OCI-LY7 (cell line): ENCODE data around the gene C14orf93. TPM values are rescaled to one million over a fixed set of nuclear protein-coding genes. Genes with fewer than 3 reads are reported as not detected.

Experiments
- BruUV-seq: library from RNA; stranded (reverse); fragments of 400-500 nt; replicated peaks from 2 replicates; lab custom pipeline; 2021; lab: Mats Ljungman, UMichigan
- CTCF ChIA-PET: fragments of 300-600 bp; sonication (Branson Sonifier 250); formaldehyde crosslinking; loops from one replicate; lab custom pipeline; 2022; ENCODE audit warnings: antibody characterized with exemption; ENCODE audit not compliant: unreplicated experiment; lab: Charles Lee
- POLR2A ChIA-PET: fragments of 300-600 bp; sonication (Branson Sonifier 250); formaldehyde crosslinking; loops from one replicate; lab custom pipeline; 2022; ENCODE audit warnings: antibody characterized with exemption; lab: Charles Lee
- DNase-seq: peaks from one replicate; pipeline ENCODE4 v3.0.0-alpha.2; 2015; ENCODE audit warnings: low spot score
- H2AFZ ChIP-seq: fragments of 200-600 bp; sonication (generic), shearing (Covaris generic); 2 replicates; pipeline ENCODE4 v1.6.1; 2014; ENCODE audit warnings: mild to moderate bottlenecking, antibody characterized with exemption, low read length, moderate library complexity
- H3K27ac ChIP-seq: fragments of 200-600 bp; sonication (generic); 2 replicates; pipeline ENCODE4 v1.5.1; 2014; ENCODE audit warnings: mixed run types, low read depth, mild to moderate bottlenecking, moderate library complexity, low read length, inconsistent platforms; ENCODE audit not compliant: poor library complexity, severe bottlenecking
- H3K36me3 ChIP-seq: fragments of 200-600 bp; sonication (generic); 2 replicates; pipeline ENCODE4 v1.6.1; 2014; ENCODE audit warnings: mild to moderate bottlenecking, antibody characterized with exemption, low read length, moderate library complexity, mixed read lengths; ENCODE audit not compliant: insufficient read depth
- H3K4me1 ChIP-seq: fragments of 200-600 bp; sonication (generic); 2 replicates; pipeline ENCODE4 v1.5.1; 2014; ENCODE audit warnings: mild to moderate bottlenecking, low read length; ENCODE audit not compliant: insufficient read depth, poor library complexity, severe bottlenecking
- H3K4me2 ChIP-seq: fragments of 200-600 bp; sonication (generic); 2 replicates; pipeline ENCODE4 v1.6.1; 2014; ENCODE audit warnings: mild to moderate bottlenecking, low read length
- H3K4me3 ChIP-seq: fragments of 200-600 bp; sonication (generic); 2 replicates; pipeline ENCODE4 v1.5.1; 2014; ENCODE audit warnings: mild to moderate bottlenecking, low read depth, low read length; ENCODE audit not compliant: poor library complexity, severe bottlenecking
- H3K79me2 ChIP-seq: fragments of 200-600 bp; sonication (generic); 2 replicates; pipeline ENCODE4 v1.6.1; 2016; ENCODE audit warnings: low read depth, mild to moderate bottlenecking, low read length, moderate library complexity, mixed read lengths; ENCODE audit not compliant: insufficient read depth
- H3K9me2 ChIP-seq: fragments of 200-600 bp; sonication (generic); 2 replicates; pipeline ENCODE4 v1.6.1; 2016; ENCODE audit warnings: mild to moderate bottlenecking, low read length, mixed read lengths; ENCODE audit not compliant: insufficient read depth
- H3K9me3 ChIP-seq: fragments of 200-600 bp; sonication (generic); 2 replicates; pipeline ENCODE4 v1.6.1; 2014; ENCODE audit warnings: mild to moderate bottlenecking, mixed run types, low read length, mixed read lengths
- H4K20me1 ChIP-seq: fragments of 200-600 bp; sonication (generic); 2 replicates; pipeline ENCODE4 v1.6.1; 2014; ENCODE audit warnings: mild to moderate bottlenecking, antibody characterized with exemption, low read length, moderate library complexity, mixed read lengths; ENCODE audit not compliant: insufficient read depth
- EZH2phosphoT487 ChIP-seq: fragments of 200-600 bp; sonication (generic); IDR thresholded peaks from 2 replicates; pipeline ENCODE4 v1.6.1; 2018; ENCODE audit warnings: low read depth, borderline replicate concordance, mild to moderate bottlenecking, mixed run types, antibody characterized with exemption, low read length, moderate library complexity, mixed read lengths
- intact Hi-C: fragments of 100-400 bp; cut with micrococcal nuclease; formaldehyde crosslinking; loops from one replicate; pipeline ENCODE4 v1.10.0; 2022; ENCODE audit not compliant: unreplicated experiment
- total RNA-seq, 2 experiments: library from RNA; depleted of rRNA in 1 of 2; stranded (reverse); fragments of >200 nt in 1 of 2; shearing (Covaris generic) in 1 of 2; gene quantifications; 2 replicates each; pipeline ENCODE4 v1.2.3, GENCODE V29; 2014 to 2022
- TF ChIP-seq, protein P1 (sequence below): fragments of 200-600 bp; sonication (generic); conservative IDR thresholded peaks from 2 replicates; pipeline ENCODE4 v1.5.1; 2014; ENCODE audit warnings: mild to moderate bottlenecking, antibody characterized with exemption, low read length, moderate library complexity, mixed read lengths

Gene C14orf93
- total RNA-seq, 2 experiments from 2014 or later = 15.2 to 17.9 TPM

DNA sequence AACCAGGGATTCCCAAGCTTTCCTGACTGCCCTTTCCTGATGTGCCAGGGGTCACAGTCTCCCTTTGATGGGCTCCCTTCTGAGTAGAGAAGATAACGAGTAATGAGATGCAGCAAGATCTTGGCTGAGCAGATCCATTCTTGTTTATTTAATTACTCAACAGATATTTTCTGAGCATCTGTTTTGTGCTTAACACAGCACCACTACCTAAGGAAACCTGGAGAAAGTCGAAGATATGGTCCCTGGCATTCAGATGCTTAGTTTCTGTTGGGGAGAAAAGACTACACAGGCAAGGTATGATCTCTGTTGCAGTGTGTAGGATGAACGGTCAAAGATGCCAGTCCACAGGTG is 31.5 kb downstream of the C14orf93 start:
- Histone ChIP-seq H3K36me3 (no peaks in the 10 kb centered on the region), H3K9me3 (no peaks in the 10 kb centered on the region), H3K4me2 (no peak overlapping the region), H4K20me1 (no peaks in the 10 kb centered on the region), H3K9me2 (no peaks in the 10 kb centered on the region), H2AFZ (no peak overlapping the region), H3K27ac (no peak overlapping the region), H3K79me2 (no peaks in the 10 kb centered on the region), H3K4me3 (no peak overlapping the region), H3K4me1 (peaks cover 17% of the 10 kb centered on the region)
- TF ChIP-seq EZH2phosphoT487 = no peak
- TF ChIP-seq, protein P1, sequence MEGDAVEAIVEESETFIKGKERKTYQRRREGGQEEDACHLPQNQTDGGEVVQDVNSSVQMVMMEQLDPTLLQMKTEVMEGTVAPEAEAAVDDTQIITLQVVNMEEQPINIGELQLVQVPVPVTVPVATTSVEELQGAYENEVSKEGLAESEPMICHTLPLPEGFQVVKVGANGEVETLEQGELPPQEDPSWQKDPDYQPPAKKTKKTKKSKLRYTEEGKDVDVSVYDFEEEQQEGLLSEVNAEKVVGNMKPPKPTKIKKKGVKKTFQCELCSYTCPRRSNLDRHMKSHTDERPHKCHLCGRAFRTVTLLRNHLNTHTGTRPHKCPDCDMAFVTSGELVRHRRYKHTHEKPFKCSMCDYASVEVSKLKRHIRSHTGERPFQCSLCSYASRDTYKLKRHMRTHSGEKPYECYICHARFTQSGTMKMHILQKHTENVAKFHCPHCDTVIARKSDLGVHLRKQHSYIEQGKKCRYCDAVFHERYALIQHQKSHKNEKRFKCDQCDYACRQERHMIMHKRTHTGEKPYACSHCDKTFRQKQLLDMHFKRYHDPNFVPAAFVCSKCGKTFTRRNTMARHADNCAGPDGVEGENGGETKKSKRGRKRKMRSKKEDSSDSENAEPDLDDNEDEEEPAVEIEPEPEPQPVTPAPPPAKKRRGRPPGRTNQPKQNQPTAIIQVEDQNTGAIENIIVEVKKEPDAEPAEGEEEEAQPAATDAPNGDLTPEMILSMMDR = no peak
- ChIA-PET CTCF (no interaction called here), POLR2A (interaction anchor here (0.6 to 2.1 kb wide), 2 partner anchors 21 to 28 kb away, joined by 3 to 8 read pairs; no protein-coding TSS in a partner anchor)
- BruUV-seq = no TSS peak
- DNase-seq = no peak
- intact Hi-C loops = no loop called here

DNA sequence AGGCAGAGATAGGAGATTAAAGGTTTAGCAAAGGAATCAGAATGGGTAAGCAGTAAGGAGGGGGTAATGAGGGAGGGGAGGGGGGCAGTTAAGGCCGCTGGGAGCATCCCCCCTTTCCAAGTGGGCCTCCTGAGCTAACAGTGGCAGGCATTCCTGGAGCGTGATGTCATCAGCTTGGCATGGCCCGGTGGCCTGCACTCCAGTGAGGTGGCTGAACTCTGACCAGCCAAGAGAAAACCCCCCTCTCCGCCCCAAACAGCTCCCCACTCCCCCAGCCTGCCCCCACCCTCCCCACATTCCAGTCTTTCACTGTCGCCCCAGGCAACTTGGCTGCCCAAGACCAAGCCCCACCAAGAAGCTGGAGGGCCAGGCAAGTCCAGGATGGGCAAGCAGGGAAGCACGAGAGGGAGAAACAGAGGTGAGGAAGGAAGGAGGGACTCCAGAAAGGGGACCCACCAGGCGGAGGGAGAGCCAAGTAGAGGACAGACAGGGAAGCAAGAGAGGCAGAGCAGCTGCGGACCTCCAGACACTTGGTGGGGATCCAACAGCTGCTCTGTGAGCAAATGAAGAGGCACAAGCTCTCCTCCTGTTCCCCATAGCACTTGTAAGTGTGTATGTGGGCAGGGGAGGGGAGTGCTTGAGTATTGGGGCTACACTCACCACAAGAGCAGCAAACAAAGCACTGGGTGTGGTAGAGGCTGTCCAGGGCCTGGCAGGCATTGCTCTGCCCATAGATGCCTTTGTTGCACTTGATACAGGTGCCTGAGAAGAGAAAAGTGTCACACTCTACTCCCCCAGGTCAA is 32.1 kb downstream of the C14orf93 start:
- H3K79me2 ChIP-seq = no peaks in the 10 kb centered on the region
- intact Hi-C loops = no loop called here
- no peaks in the 10 kb centered on the region for H3K36me3 ChIP-seq
- H4K20me1 ChIP-seq = no peaks in the 10 kb centered on the region
- H3K9me3 ChIP-seq = no peaks in the 10 kb centered on the region
- H3K4me2 ChIP-seq = no peak overlapping the region
- TF ChIP-seq EZH2phosphoT487 = no peak
- TF ChIP-seq, protein P1 = no peak
- BruUV-seq = no TSS peak
- no peak overlapping the region for H3K4me3 ChIP-seq
- POLR2A ChIA-PET = interaction anchor here (0.6 to 2.1 kb wide), 6 partner anchors 17 to 524 kb away, joined by 3 to 12 read pairs (median 4); partner anchors contain the start of gene HAUS4
- peaks cover 17% of the 10 kb centered on the region for H3K4me1 ChIP-seq
- H2AFZ ChIP-seq = no peak overlapping the region
- no peaks in the 10 kb centered on the region for H3K9me2 ChIP-seq
- no peak for DNase-seq
- no peak overlapping the region for H3K27ac ChIP-seq
- CTCF ChIA-PET = interaction anchor here (0.5 to 1.8 kb wide), 4 partner anchors 8 to 1452 kb away, joined by 3 to 10 read pairs (median 6); partner anchors contain the start of gene SALL2

DNA sequence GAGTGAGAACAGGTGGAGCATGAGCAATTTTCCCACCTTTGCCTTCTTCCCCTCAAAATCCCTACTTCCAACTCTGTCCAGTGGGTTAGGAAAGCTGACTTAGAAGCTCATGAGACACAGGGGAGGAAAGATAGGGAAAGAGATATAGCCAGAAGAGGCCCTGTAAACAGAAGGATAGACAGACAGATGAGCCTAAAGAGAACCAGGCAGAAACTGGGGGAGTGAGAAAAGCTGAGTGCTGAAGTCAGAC is 32.6 kb downstream of the C14orf93 start:
- peak overlapping the region; percentile 51; the same call in 1 of the 2 replicates for H3K4me2 ChIP-seq
- no peak overlapping the region; the same call in 1 of the 2 replicates for H2AFZ ChIP-seq
- H4K20me1 ChIP-seq = no peaks in the 10 kb centered on the region
- H3K9me2 ChIP-seq = no peaks in the 10 kb centered on the region
- TF ChIP-seq, protein P1 = no peak
- no peak for TF ChIP-seq EZH2phosphoT487
- peaks cover 17% of the 10 kb centered on the region for H3K4me1 ChIP-seq
- no peaks in the 10 kb centered on the region for H3K36me3 ChIP-seq
- H3K79me2 ChIP-seq = no peaks in the 10 kb centered on the region
- intact Hi-C loops = no loop called here
- no peaks in the 10 kb centered on the region for H3K9me3 ChIP-seq
- BruUV-seq = no TSS peak
- no peak overlapping the region for H3K27ac ChIP-seq
- ChIA-PET POLR2A (interaction anchor here (0.6 to 2.1 kb wide), 4 partner anchors 17 to 523 kb away, joined by 3 to 12 read pairs (median 6); partner anchors contain the start of gene HAUS4), CTCF (interaction anchor here (0.6 to 1.8 kb wide), 4 partner anchors 9 to 1074 kb away, joined by 3 to 10 read pairs (median 6); no protein-coding TSS in a partner anchor)
- no peak overlapping the region for H3K4me3 ChIP-seq
- no peak for DNase-seq
